NCI-H2227 treated with DMSO at 0.1 percent for 48 hours (cell line): ENCODE data around the gene PDF.

Experiments
- DNase-seq: peaks from one replicate; lab custom pipeline; 2025; lab: John Stamatoyannopoulos, UW

PDF gene

DNA sequence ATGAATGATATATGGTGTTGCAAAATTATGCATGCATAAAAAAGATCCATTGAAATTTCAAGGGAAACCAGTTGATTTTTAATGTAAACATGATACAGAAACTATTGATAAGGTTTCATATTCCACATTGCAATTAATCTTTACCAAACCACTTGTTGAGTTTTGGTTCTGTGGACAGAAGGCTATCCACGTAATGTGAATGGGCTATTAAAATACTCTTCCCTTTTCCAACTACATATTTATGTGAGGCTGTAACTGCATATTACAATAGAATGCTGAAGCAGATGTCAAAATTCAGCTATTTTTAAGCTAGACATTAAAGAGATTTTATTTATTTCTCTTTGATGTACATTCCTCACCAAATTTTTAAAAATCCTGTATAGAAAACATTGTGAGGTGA, 53.0 kb downstream of the PDF start:
- no peak for DNase-seq
